Upper lobe of left lung (tissue), 6 donors: ENCODE measurements around the gene ZNF618. TPM values are rescaled to one million over a fixed set of nuclear protein-coding genes. Genes with fewer than 3 reads are reported as not detected.
"Not testable (repeated sequence)": the region's sequence is repeated elsewhere in the genome, so short reads cannot be mapped to it uniquely, and the experiment has no call there.

Experiments used
- ATAC-seq, 2 donors: fragments of 200-7000 bp; cut with Tn5 transposase; one replicate each; pipeline ENCODE4 v1.9.1; 2022; ENCODE audit warnings: mild to moderate bottlenecking in 2 of 2, moderate library complexity in 2 of 2; ENCODE audit not compliant: low FRiP score in 2 of 2
- DNase-seq, 2 donors: peaks; one replicate each; pipeline ENCODE4 v3.0.0-alpha.2; 2019 to 2020
- H3K27ac ChIP-seq, 4 donors: fragments of 200-600 bp; sonication (generic); one replicate each; pipeline ENCODE4 v1.5.1; 2016 to 2019
- H3K27me3 ChIP-seq, 4 donors: fragments of 200-600 bp; sonication (generic); one replicate each; pipeline ENCODE4 v1.5.1; 2017 to 2019
- H3K36me3 ChIP-seq, 4 donors: fragments of 200-600 bp; sonication (generic); one replicate each; pipeline ENCODE4 v1.5.1; 2016 to 2019
- H3K4me1 ChIP-seq, 4 donors: fragments of 200-600 bp; sonication (generic); one replicate each; pipeline ENCODE4 v1.5.1; 2018 to 2019
- H3K4me3 ChIP-seq, 4 donors: fragments of 200-600 bp; sonication (generic); one replicate each; pipeline ENCODE4 v1.5.1; 2017 to 2019; ENCODE audit warnings: mild to moderate bottlenecking in 2 of 4, moderate library complexity in 1 of 4
- H3K9me3 ChIP-seq, 4 donors: fragments of 200-600 bp; sonication (generic); one replicate each; pipeline ENCODE4 v1.5.1; 2018 to 2019
- EP300 ChIP-seq, 4 donors: sonication (generic); formaldehyde crosslinking; IDR thresholded peaks; one replicate each; pipeline ENCODE4 v1.5.1; 2017; ENCODE audit warnings: antibody characterized with exemption in 4 of 4, control low read depth in 2 of 4
- POLR2A ChIP-seq, 4 donors: fragments of 450-650 bp; IDR thresholded peaks; one replicate each; pipeline ENCODE4 v1.5.1; 2016 to 2017; ENCODE audit warnings: antibody characterized with exemption in 4 of 4, mild to moderate bottlenecking in 2 of 4
- POLR2AphosphoS5 ChIP-seq, 2 donors: sonication (generic); formaldehyde crosslinking; IDR thresholded peaks; one replicate each; pipeline ENCODE4 v1.5.1; 2017; ENCODE audit warnings: antibody characterized with exemption in 2 of 2
- WGBS, 2 donors: methylation state at CpG; one replicate each; pipeline ENCODE4 v1.1.5; 2017 to 2018; 5-methylcytosine and 5-hydroxymethylcytosine counted together
- total RNA-seq, 6 donors: library from RNA; depleted of rRNA in 4 of 6; stranded (reverse); fragments of >200 nt in 4 of 6; gene quantifications; one replicate each; pipeline versions ENCODE4 v1.1.0 to v1.2.1, GENCODE V29; 2016 to 2021
- TF ChIP-seq, protein P1 (sequence below), 6 experiments: fragments of 450-650 bp in 4 of 6; fragments of 200-600 bp in 2 of 6; sonication (generic) in 2 of 6; IDR thresholded peaks; one replicate each; pipeline ENCODE4 v1.5.1; 2016 to 2019; ENCODE audit warnings: antibody characterized with exemption in 6 of 6
- donor health status: DM: no; HTN: no; CAD: no; lungs with moderate emphysema.
- donor health status: DM: no; HTN: yes; CAD: no; lungs with severe emphysema.

ZNF618 gene
- total RNA-seq, 6 donors from 2014 or later, result 3.2 to 11.6 (median 9.1) TPM

DNA sequence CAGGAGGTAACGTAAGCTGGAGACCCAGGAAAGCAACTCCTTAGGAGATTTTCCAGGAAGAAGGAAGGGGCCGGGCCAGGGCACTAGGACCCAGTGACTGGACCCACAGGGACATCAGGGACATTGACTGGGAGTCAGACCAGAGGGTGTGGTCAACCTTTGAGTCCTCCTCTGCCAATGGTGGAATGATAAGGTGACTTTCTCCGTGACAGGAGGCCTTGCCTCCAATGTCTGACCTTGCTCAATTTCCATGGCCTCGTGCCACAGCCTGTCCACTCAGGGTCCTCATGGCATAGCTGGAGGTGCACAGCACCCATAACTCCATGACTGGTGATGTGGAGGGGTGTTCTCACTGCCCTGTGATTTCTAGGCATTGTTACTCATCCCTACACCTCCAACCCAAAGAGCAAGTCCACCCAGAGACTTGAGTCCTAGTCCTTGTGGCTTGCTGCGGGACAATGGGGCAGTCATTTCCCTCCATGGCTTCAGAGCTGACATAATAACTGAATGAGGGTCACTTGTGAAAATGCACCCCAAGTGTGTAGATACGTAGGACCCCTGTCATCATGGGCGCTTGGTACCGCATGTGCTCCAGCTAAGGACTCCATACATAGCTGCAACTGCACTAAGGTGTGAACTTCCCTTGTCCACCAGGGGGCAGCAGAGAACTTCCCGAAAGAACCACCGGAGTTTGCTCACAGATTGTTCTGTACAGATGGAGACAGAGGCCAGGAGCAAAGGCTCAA, 206.1 kb downstream of the ZNF618 start:
- H3K27me3 ChIP-seq, result no peaks in the 10 kb centered on the region
- H3K9me3 ChIP-seq, result no peaks in the 10 kb centered on the region
- 44 to 70% methylated on average over 3 to 10 of the region's 10 CpGs for WGBS, 2 donors
- H3K27ac ChIP-seq, result peak overlapping the region in 2 of 4 donors; percentile 1 to 42
- DNase-seq (peak in 1 of 2 donors; percentile 88), ATAC-seq (peak; percentile 89 to 91)
- H3K4me3 ChIP-seq, result no peak overlapping the region
- H3K4me1 ChIP-seq, result peaks cover 0 to 33% (median 13%) of the 10 kb centered on the region in 4 donors
- no peak for TF ChIP-seq EP300 (IDR thresholded peaks at IDR 0.05)
- no peak for TF ChIP-seq POLR2A (IDR thresholded peaks at IDR 0.05)
- no peak for TF ChIP-seq POLR2AphosphoS5 (IDR thresholded peaks at IDR 0.05)
- TF ChIP-seq, protein P1, sequence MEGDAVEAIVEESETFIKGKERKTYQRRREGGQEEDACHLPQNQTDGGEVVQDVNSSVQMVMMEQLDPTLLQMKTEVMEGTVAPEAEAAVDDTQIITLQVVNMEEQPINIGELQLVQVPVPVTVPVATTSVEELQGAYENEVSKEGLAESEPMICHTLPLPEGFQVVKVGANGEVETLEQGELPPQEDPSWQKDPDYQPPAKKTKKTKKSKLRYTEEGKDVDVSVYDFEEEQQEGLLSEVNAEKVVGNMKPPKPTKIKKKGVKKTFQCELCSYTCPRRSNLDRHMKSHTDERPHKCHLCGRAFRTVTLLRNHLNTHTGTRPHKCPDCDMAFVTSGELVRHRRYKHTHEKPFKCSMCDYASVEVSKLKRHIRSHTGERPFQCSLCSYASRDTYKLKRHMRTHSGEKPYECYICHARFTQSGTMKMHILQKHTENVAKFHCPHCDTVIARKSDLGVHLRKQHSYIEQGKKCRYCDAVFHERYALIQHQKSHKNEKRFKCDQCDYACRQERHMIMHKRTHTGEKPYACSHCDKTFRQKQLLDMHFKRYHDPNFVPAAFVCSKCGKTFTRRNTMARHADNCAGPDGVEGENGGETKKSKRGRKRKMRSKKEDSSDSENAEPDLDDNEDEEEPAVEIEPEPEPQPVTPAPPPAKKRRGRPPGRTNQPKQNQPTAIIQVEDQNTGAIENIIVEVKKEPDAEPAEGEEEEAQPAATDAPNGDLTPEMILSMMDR (IDR thresholded peaks at IDR 0.05), result peak; percentile 77 to 92 (median 87)
- no peaks in the 10 kb centered on the region for H3K36me3 ChIP-seq

DNA sequence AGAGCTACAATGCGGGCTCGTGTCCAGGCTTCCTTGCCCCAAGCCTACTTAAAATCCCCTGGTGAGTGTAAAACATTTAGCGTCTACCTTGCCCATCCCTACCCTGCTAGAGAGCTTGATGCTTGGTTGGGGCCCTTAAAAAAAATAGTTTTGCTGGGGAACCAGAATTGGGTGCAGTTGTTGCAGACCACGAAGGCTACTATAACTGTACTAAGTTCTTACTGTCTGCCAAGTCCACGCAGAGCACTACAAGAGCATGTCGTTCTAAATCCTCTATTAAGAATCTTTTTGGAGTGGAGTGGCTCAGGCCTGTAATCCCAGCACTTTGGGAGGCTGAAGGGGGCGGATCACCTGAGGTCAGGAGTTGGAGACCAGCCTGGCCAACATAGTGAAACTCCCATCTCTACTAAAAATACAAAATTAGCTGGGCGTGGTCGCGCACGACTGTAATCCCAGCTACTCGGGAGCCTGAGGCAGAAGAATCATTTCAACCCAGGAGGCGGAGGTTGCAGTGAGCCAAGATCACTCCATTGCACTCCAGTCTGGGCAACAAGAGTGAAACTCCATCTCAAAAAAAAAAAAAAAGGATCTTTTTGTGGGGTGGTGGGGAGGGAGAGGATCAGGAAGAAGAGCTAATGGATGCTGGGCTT, 206.8 kb downstream of the ZNF618 start:
- H3K4me3 ChIP-seq, H3K36me3 ChIP-seq, H3K9me3 ChIP-seq, H3K27me3 ChIP-seq, H3K27ac ChIP-seq: not testable (repeated sequence)
- DNase-seq (peak in 1 of 2 donors; percentile 15), ATAC-seq (peak in 1 of 2 donors; percentile 5)
- H3K4me1 ChIP-seq, result peaks cover 0 to 33% (median 13%) of the 10 kb centered on the region in 4 donors
- TF ChIP-seq, protein P1 (IDR thresholded peaks at IDR 0.05), result peak in 1 of 6 experiments; percentile 3
- 51 to 61% methylated on average over 13 of the region's 13 CpGs for WGBS, 2 donors

GRCh38 chr9:114083666-114084065, 207.6 kb downstream of the ZNF618 start:
- peaks cover 0 to 25% (median 7%) of the 10 kb centered on the region in 4 donors for H3K4me1 ChIP-seq
- no peak overlapping the region for H3K27ac ChIP-seq
- 91 to 98% methylated on average over 5 to 6 of the region's 6 CpGs for WGBS, 2 donors
- no peaks in the 10 kb centered on the region for H3K36me3 ChIP-seq
- DNase-seq (peak in 1 of 2 donors; percentile 12), ATAC-seq (no peak)
- no peaks in the 10 kb centered on the region for H3K27me3 ChIP-seq
- H3K4me3 ChIP-seq, result no peak overlapping the region
- TF ChIP-seq POLR2AphosphoS5 (IDR thresholded peaks at IDR 0.05), result no peak
- TF ChIP-seq, protein P1 (IDR thresholded peaks at IDR 0.05), result no peak
- no peak for TF ChIP-seq EP300 (IDR thresholded peaks at IDR 0.05)
- TF ChIP-seq POLR2A (IDR thresholded peaks at IDR 0.05), result no peak
- H3K9me3 ChIP-seq, result no peaks in the 10 kb centered on the region

DNA sequence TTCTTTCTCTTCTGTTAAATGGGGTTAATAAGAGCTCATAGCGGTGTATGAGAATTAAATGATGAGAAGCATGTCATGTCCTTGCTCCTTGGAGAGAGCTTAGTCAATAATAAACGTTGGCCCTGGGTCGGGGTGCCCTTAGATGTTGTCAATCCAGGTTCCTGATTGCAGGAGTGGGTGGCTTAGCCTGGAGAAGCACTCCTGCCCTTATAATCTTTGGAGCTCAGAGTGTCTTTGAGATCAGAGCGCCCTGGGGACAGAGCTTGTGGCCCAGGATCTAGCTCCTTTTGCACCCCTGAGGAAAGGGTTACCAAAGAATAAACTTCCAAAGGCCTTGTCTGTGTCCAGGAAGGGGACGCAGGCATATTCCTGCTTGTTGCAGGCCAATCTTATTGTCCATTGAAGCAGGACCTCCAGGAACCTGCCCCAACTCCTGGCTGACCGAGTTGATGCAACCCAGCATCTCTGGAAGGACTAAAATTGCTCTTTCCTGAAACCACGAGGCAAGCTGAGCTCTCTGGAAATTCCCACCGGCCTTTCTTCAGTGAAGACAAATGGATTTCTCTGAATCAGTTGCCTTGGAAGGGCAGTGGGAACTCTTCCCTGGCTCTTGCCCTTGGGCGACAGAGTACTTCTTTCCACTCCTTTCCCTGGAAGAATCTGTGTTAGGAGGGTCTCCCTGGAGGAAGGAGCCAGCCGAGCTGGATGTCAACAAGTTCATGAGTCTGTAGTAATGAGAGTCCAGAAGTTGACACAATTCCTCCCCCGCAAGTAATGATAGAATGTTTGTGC, 208.4 kb downstream of the ZNF618 start:
- no peak for ATAC-seq
- peak in 1 of 2 donors; percentile 4 for DNase-seq

More for the DNA sequence above, 208.4 kb downstream of the ZNF618 start:
- no peaks in the 10 kb centered on the region for H3K27me3 ChIP-seq
- 75 to 82% methylated on average over 11 of the region's 11 CpGs for WGBS, 2 donors
- H3K9me3 ChIP-seq, result no peaks in the 10 kb centered on the region
- no peak overlapping the region for H3K4me3 ChIP-seq
- H3K36me3 ChIP-seq, result no peaks in the 10 kb centered on the region
- no peak overlapping the region for H3K27ac ChIP-seq
- H3K4me1 ChIP-seq, result peaks cover 0 to 25% (median 6%) of the 10 kb centered on the region in 4 donors
- TF ChIP-seq, protein P1 (IDR thresholded peaks at IDR 0.05), result no peak
